ENCODE data around the gene DBET.
"Not testable (repeated sequence)": the region's sequence is repeated elsewhere in the genome, so short reads cannot be mapped to it uniquely, and the experiment has no call there.

DBET gene

GRCh38 chr4:190040873-190041272 lies 23.4 kb upstream of the DBET start:
- H3K4me3 ChIP-seq (ENCODE audit: low read depth, low read length); DNase-seq (ENCODE audit: low read depth): not testable (repeated sequence)

DNA sequence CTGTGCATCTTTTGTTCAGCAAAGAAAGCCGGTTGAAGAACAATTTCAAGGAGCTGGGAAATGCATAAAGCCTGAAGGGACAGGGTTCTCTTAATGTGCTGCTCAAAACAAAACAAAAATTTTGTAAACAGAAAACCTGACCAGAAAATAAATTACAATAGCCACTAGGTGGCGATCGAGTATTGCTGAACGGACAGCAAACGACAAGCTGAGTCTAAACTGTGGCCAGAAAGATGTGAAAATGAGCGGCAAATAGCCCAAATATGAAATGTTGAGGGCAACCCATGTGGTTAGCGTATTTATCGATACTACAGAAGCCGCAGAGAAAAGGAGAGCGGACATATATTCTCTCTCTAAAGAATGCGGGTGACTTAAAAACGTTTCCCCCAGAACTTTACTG lies 16.7 kb upstream of the DBET start:
- DNase-seq (ENCODE audit: low read depth); H3K4me3 ChIP-seq (ENCODE audit: low read depth, low read length): not testable (repeated sequence)

DNA sequence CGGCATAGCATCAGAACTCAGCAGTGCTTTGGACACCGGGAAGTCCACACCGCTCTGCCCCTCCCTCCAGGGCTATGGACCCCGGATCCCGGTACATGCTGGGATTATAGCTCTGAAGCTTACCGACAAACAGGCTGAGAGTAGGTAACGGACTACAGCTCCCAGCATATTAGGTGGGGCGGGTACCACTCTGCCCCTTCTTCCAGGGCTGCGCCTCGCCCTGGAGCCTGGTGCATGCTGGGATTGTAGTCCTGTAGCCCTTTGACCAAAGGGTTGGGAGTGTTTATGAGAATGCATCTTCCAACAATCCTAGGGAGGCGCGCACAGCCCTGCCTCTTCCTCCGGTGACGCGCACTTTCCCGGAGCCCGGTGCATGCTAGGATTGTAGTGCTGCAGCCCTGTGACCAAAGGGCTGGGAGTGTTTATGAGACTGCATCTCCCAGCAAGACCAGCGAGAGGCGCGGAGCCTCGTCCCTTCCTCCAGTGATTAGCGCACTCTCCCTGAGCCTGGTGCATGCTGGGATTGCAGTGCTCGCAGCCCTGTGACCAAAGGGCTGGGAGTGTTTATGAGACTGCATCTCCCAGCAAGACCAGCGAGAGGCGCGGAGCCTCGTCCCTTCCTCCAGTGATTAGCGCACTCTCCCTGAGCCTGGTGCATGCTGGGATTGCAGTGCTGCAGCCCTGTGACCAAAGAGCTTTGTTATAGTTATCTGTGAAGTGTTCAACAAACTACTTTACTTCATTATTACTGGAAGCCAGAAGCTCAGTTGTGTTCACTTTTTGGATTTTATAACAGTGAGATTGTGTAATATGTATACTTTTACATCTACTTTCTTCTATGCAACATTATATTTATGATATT lies 14.7 kb upstream of the DBET start:
- DNase-seq (ENCODE audit: low read depth); H3K4me3 ChIP-seq (ENCODE audit: low read depth, low read length): not testable (repeated sequence)

GRCh38 chr4:190058997-190059396 lies 5.3 kb upstream of the DBET start:
- not testable (repeated sequence) for DNase-seq (ENCODE audit: low read depth); H3K4me3 ChIP-seq (ENCODE audit: low read depth, low read length)

GRCh38 chr4:190064805-190065204 lies 503 bp downstream of the DBET start:
- not testable (repeated sequence) for H3K4me3 ChIP-seq (ENCODE audit: low read depth, low read length); DNase-seq (ENCODE audit: low read depth)

DNA sequence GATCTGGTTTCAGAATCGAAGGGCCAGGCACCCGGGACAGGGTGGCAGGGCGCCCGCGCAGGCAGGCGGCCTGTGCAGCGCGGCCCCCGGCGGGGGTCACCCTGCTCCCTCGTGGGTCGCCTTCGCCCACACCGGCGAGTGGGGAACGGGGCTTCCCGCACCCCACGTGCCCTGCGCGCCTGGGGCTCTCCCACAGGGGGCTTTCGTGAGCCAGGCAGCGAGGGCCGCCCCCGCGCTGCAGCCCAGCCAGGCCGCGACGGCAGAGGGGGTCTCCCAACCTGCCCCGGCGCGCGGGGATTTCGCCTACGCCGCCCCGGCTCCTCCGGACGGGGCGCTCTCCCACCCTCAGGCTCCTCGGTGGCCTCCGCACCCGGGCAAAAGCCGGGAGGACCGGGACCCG lies 4.0 kb downstream of the DBET start:
- not testable (repeated sequence) for DNase-seq (ENCODE audit: low read depth); H3K4me3 ChIP-seq (ENCODE audit: low read depth, low read length)

DNA sequence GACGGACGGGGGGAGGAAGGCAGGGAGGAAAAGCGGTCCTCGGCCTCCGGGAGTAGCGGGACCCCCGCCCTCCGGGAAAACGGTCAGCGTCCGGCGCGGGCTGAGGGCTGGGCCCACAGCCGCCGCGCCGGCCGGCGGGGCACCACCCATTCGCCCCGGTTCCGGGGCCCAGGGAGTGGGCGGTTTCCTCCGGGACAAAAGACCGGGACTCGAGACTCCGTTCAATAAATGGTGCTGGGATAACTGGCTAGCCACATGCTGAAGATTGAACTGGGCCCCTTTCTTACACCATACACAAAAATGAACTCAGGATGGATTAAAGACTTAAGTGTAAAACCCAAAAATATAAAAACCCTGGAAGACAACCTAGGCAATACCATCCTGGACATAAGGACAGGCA lies 28.8 kb downstream of the DBET start:
- H3K4me3 ChIP-seq (ENCODE audit: low read depth, low read length); DNase-seq (ENCODE audit: low read depth): not testable (repeated sequence)

DNA sequence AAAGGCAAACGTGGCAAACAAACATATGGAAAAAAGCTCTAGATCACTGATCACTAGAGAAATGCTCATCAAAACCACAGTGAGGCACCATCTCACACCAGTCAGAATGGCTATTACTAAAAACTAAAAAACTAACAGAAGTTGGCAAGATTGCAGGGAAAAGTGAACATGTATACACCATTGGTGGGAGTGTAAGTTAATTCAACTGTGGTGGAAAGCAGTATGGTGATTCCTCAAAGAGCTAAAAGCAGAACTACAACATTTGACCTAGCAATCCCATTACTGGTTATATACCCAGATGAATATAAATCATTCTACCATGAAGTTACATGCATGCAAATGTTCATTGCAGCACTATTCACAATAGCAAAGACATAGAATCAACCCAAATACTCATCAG lies 29.7 kb downstream of the DBET start:
- not testable (repeated sequence) for DNase-seq (ENCODE audit: low read depth); H3K4me3 ChIP-seq (ENCODE audit: low read depth, low read length)

DNA sequence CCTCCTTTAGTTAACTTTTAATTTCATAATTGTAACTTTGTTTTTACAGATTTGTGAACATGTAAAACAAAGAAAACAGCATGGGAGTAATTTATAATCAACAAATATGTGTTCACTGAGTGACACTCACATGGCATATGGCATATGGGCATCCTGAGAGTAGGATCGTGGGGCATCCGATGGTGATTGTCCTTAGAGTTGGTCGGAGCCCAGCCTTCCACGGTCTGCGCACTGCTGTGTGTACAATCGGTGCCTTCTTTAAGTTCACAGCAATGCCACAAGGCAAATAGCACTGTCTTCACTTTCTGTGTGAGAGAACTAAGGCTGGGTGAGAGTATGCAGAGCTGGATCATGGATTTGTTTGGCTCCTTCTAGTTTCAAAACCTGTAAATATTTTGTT lies 31.0 kb downstream of the DBET start:
- DNase-seq (ENCODE audit: low read depth); H3K4me3 ChIP-seq (ENCODE audit: low read depth, low read length): not testable (repeated sequence)

DNA sequence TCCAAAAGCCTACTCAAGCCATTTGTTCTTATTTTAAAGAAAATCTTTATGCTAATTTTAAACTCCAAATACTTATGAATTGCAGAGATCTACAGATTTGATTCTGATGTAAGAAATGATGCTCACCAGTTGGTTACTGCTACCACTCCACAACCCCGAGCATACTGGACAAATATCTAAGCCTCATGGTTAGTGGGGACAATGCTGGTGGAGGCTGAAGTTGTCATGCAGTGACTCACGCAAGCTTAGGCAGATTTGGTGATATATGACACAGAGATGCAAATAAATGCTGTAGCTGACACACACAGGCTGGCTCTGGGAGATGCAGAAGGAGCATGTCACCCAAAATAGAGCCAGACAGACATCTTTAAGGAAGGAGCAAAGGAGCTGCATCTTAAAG lies 35.3 kb downstream of the DBET start:
- not testable (repeated sequence) for DNase-seq (ENCODE audit: low read depth); H3K4me3 ChIP-seq (ENCODE audit: low read depth, low read length)

GRCh38 chr4:190101525-190101924 lies 37.2 kb downstream of the DBET start:
- not testable (repeated sequence) for DNase-seq (ENCODE audit: low read depth); H3K4me3 ChIP-seq (ENCODE audit: low read depth, low read length)

- H3K4me3 ChIP-seq (ENCODE audit: low read depth, low read length); DNase-seq (ENCODE audit: low read depth): not testable (repeated sequence)
Measured at GRCh38 chr4:190106191-190106590, 41.9 kb downstream of the DBET start.

DNA sequence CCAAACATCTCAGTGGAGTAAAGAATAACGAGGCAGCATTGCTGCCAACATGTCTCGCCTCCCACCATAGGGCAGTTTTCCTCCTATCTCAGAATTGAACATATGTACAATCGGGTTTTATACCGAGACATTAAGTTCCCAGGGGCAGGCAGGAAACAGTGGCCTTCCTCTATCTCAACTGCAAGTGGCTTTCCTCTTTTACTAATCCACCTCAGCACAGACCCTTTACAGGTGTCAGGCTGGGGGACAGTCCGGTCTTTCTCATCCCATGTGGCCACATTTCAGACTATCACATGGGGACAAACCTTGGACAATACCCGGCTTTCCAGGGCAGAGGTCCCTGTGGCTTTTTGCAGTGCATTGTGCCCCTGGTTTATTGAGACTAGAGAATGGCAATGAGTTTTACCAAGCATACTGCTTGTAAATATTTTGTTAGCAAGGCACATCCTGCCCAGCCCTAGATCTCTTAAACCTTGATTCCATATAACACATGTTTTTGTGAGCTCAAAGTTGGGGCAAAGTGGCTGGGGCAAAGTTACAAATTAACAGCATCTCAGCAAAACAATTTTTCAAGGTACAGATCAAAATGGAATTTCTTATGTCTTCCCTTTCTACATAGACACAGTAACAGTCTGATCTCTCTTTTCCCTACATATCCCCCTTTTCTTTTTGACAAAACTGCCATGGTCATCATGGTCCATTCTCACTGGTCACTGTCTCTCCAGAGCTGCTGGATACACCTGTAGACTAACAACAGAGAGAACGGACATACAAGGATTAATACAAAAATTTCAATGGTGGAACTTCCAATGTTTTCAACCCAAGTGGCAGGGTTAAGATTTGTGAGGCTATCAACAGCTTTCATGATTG lies 42.5 kb downstream of the DBET start:
- not testable (repeated sequence) for H3K4me3 ChIP-seq (ENCODE audit: low read depth, low read length); DNase-seq (ENCODE audit: low read depth)

DNA sequence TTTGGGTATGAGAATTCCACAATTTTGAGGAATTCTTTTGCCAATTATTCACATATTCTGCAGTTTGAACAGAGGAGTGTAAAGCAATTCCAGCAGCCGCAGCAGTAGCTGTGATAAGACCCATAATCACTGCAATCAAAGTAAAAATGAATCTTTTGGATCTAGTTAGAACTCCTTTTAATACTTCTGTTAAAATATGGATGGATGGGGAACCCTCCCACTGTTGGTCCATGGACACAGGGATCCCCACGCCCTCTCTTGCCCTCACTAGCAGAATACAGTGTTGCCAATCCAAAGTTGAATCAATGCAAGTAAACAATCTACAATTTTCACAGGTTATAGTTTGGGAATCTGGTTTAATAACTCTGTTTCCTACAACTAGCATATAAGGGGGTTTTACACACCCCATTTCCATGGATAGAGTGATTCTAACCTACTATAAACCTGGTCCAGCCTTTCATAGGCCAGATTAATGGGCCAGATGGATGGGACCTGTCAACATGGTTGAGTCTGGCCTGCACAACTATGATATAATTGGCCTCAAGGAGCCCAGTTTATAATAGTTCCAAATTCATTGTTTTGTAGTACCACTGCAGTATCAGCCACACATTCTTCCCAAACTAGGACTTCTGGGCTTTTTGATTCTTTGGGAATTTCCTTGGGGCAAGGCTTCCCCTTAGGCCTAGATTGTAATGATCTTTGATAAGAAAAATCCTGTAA lies 43.6 kb downstream of the DBET start:
- DNase-seq (ENCODE audit: low read depth); H3K4me3 ChIP-seq (ENCODE audit: low read depth, low read length): not testable (repeated sequence)

DNA sequence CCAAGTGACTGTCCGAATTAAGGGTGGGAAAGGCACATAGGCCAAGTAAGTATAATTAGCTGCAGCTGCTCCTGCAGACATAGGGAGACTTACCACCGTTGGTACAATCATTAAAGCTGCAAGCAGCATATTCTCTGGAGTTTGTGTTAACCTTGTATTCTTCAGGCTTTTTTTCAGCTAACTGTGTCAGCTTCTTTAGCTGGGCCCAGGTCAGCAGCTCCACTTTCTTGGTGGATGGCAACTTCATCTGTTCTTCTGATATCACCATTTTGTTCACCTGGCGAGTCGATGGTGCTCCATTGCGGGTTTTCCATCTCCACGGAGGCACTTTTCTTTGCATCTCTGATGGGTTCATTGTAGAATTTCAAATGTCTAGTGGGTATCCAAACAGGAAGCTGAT lies 44.5 kb downstream of the DBET start:
- H3K4me3 ChIP-seq (ENCODE audit: low read depth, low read length); DNase-seq (ENCODE audit: low read depth): not testable (repeated sequence)

DNA sequence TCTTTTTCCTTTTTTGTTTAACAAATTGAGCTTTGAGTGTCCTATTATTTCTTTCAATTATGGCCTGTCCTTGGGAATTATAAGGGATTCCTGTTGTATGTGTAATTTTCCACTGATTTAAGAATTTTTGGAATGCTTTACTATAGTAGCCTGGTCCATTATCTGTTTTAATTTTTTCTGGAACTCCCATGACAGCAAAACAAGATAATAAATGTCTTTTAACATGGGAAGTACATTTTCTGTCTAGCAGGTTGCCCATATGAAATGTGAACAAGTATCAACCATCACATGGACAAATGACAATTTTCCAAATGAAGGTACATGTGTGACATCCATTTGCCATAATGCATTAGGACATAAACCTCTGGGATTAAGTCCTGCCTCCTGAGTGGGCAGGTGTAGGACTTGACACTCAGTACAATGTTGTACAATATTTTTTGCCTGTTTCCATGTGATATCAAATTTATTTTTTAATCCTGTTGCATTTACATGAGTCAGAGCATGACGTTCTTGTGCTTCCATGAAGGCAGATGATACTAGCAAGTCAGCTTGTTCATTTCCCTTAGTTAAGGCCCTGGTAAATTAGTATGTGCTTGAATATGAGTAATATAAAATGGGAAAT lies 45.2 kb downstream of the DBET start:
- not testable (repeated sequence) for H3K4me3 ChIP-seq (ENCODE audit: low read depth, low read length); DNase-seq (ENCODE audit: low read depth)

DNA sequence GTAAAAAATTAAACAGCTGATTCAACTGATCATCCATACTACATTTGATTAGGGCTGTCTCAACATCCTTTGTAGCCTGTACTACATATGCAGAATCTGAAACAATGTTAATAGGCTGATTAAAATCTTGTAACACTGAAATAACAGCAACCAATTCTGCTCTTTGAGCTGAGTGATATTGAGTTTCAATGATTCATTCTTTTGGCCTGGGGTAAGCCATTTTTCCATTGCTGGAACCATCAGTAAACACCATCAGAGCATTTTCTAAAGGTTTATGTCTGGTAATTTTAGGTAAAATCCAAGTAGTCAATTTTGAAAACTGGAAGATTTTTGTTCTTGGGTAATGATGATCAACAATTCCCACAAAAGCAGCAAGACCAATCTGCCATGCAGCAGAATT lies 45.7 kb downstream of the DBET start:
- DNase-seq (ENCODE audit: low read depth); H3K4me3 ChIP-seq (ENCODE audit: low read depth, low read length): not testable (repeated sequence)

GRCh38 chr4:190110570-190111295 lies 46.4 kb downstream of the DBET start:
- DNase-seq (ENCODE audit: low read depth); H3K4me3 ChIP-seq (ENCODE audit: low read depth, low read length): not testable (repeated sequence)

- not testable (repeated sequence) for DNase-seq (ENCODE audit: low read depth); H3K4me3 ChIP-seq (ENCODE audit: low read depth, low read length)
Measured at GRCh38 chr4:190112879-190113278, 48.6 kb downstream of the DBET start.

All from skeletal muscle cell (primary cell).